Activated B cell treated with CpG ODN at 0.5 μM for 24 hours (primary cell): Measurements from ENCODE around the gene DGCR2. TPM values are rescaled to one million over a fixed set of nuclear protein-coding genes. Genes with fewer than 3 reads are reported as not detected.

Experiments used
- ATAC-seq: fragments of 200-7000 bp; cut with Tn5 transposase; one replicate; pipeline ENCODE4 v1.10.0; 2021; ENCODE audit warnings: low read depth, mild to moderate bottlenecking, moderate library complexity
- CTCF ChIA-PET: fragments of 350-600 bp; sonication (Branson Sonifier 250); formaldehyde crosslinking; loops from one replicate; lab custom pipeline; 2021; ENCODE audit warnings: antibody characterized with exemption; lab: Charles Lee
- POLR2A ChIA-PET: fragments of 350-600 bp; sonication (Branson Sonifier 250); formaldehyde crosslinking; loops from one replicate; lab custom pipeline; 2021; ENCODE audit warnings: antibody characterized with exemption; lab: Charles Lee
- DNase-seq: peaks from one replicate; pipeline ENCODE4 v3.0.0; 2022
- H3K27ac Mint-ChIP-seq: one replicate; pipeline ENCODE4 v1.8.0; 2020; ENCODE audit warnings: mixed read lengths
- H3K27me3 Mint-ChIP-seq: one replicate; pipeline ENCODE4 v1.8.0; 2021; ENCODE audit warnings: mixed read lengths
- H3K36me3 Mint-ChIP-seq: one replicate; pipeline ENCODE4 v1.8.0; 2021; ENCODE audit warnings: low read depth, mixed read lengths
- H3K4me1 Mint-ChIP-seq: one replicate; pipeline ENCODE4 v1.8.0; 2021; ENCODE audit warnings: mixed read lengths
- H3K4me3 Mint-ChIP-seq: one replicate; pipeline ENCODE4 v1.8.0; 2020; ENCODE audit warnings: mild to moderate bottlenecking, mixed read lengths
- H3K9me3 Mint-ChIP-seq: one replicate; pipeline ENCODE4 v1.8.0; 2020; ENCODE audit warnings: mixed read lengths
- intact Hi-C: fragments of 100-400 bp; cut with micrococcal nuclease; formaldehyde crosslinking; loops from one replicate; pipeline ENCODE4 v1.15.1; 2024
- total RNA-seq: library from RNA; stranded (reverse); gene quantifications from 2 replicates; pipeline ENCODE4 v1.2.3, GENCODE V29; 2022
- TF ChIP-seq, protein P1 (sequence below): fragments of 200-600 bp; IDR thresholded peaks from one replicate; pipeline ENCODE4 v1.8.0; 2022; ENCODE audit warnings: antibody characterized with exemption, mild to moderate bottlenecking

Gene DGCR2
- total RNA-seq, 1 donor from 2014 or later: 33.2 TPM

DNA sequence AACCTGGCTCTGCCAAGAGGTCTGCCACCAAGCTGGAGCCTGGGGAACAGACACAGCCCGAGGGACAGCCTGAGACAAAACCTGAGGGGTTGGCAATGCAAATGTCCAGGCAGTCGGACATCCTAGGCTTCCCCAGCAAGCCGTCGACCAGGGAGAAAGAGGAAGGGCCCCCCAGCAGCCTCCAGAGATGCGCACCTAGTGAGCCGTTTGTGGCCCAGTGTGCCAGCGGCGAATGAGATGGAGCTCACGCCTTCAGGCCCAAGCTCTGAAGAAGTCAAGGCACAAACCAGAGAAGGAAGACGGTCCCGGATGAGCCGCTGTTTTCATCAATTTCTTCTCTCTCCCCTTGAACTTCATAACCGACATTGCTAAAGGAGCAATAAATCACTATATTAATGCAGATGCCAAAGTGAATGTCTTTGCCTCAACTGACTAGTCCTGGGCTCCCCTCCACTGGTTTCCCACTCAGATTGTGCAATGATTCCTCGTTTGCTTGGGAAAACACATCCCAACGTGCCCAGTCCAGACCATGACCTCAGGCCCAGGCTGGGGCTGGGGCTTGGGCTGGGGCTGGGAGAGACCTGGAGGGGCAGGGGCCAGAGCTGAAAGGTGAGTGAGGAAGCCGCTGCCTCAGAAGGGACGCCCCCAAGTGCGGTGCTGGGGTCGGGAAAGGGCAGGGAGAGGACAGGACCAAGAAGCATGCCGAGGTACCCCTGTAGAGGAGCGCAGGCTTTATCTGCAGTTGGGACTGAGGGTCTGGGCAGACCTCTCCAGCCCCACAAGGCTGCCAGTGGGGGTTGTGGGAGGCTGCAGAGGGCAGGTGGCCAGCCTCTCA is 3.5 kb upstream of the DGCR2 start:
- Mint-ChIP-seq H3K27me3 (no peaks in the 10 kb centered on the region), H3K27ac (no peak overlapping the region), H3K4me1 (peaks cover 16% of the 10 kb centered on the region), H3K4me3 (no peak overlapping the region), H3K36me3 (peaks cover 4% of the 10 kb centered on the region), H3K9me3 (no peaks in the 10 kb centered on the region)
- intact Hi-C loops: no loop called here
- ChIA-PET POLR2A (no interaction called here), CTCF (interaction anchor here (1.1 kb wide), 1 partner anchor 18 kb away, joined by 3 read pairs; the partner anchor contains the start of gene ESS2)
- TF ChIP-seq, protein P1, sequence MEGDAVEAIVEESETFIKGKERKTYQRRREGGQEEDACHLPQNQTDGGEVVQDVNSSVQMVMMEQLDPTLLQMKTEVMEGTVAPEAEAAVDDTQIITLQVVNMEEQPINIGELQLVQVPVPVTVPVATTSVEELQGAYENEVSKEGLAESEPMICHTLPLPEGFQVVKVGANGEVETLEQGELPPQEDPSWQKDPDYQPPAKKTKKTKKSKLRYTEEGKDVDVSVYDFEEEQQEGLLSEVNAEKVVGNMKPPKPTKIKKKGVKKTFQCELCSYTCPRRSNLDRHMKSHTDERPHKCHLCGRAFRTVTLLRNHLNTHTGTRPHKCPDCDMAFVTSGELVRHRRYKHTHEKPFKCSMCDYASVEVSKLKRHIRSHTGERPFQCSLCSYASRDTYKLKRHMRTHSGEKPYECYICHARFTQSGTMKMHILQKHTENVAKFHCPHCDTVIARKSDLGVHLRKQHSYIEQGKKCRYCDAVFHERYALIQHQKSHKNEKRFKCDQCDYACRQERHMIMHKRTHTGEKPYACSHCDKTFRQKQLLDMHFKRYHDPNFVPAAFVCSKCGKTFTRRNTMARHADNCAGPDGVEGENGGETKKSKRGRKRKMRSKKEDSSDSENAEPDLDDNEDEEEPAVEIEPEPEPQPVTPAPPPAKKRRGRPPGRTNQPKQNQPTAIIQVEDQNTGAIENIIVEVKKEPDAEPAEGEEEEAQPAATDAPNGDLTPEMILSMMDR: no peak
- DNase-seq (no peak), ATAC-seq (no peak)

DNA sequence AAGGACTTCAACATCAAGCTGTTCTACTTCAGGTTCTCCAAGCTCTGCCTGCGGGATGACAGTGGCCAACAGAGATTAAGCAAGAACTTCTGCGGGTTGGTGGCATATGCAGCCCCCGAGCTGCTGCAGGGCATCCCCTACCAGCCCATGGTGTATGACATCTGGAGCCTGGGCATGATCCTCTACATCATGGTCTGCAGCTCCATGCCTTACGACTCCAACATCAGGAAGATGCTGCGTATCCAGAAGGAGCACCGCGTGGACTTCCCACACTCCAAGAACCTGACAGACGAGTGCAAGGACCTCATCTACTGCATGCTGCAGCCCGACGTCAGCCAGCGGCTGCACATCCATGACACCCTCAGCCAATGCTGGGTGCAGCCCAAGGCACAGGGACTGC is 2.8 kb upstream of the DGCR2 start:
- DNase-seq: no peak
- Mint-ChIP-seq H3K36me3 (peaks cover 4% of the 10 kb centered on the region), H3K27me3 (no peaks in the 10 kb centered on the region), H3K4me3 (no peak overlapping the region), H3K4me1 (peaks cover 23% of the 10 kb centered on the region), H3K9me3 (no peaks in the 10 kb centered on the region), H3K27ac (no peak overlapping the region)
- ChIA-PET CTCF (interaction anchor here (1.1 kb wide), 1 partner anchor 19 kb away, joined by 3 read pairs; the partner anchor contains the start of gene ESS2), POLR2A (no interaction called here)
- intact Hi-C loops: no loop called here
- TF ChIP-seq, protein P1: no peak
- ATAC-seq: no peak

- ChIA-PET POLR2A (no interaction called here), CTCF (no interaction called here)
- H3K27me3 Mint-ChIP-seq: no peaks in the 10 kb centered on the region
- no peak overlapping the region for H3K27ac Mint-ChIP-seq
- H3K36me3 Mint-ChIP-seq: peaks cover 4% of the 10 kb centered on the region
- H3K9me3 Mint-ChIP-seq: no peaks in the 10 kb centered on the region
- no peak for ATAC-seq
- intact Hi-C loops: loop anchor here (5.0 kb wide), 2 partner anchors 37 to 353 kb away; partner anchors contain the start of genes CDC45 and UFD1
- no peak overlapping the region for H3K4me3 Mint-ChIP-seq
- TF ChIP-seq, protein P1: no peak
- peaks cover 29% of the 10 kb centered on the region for H3K4me1 Mint-ChIP-seq
- no peak for DNase-seq
Measured at GRCh38 chr22:19124377-19124776, 2.2 kb upstream of the DGCR2 start.

GRCh38 chr22:19123936-19124335 is 1.7 kb upstream of the DGCR2 start:
- ATAC-seq (no peak), DNase-seq (no peak)
- intact Hi-C loops: loop anchor here (5.0 kb wide), 2 partner anchors 37 to 353 kb away; partner anchors contain the start of genes CDC45 and UFD1
- TF ChIP-seq, protein P1: no peak
- Mint-ChIP-seq H3K4me3 (no peak overlapping the region), H3K9me3 (no peaks in the 10 kb centered on the region), H3K27me3 (no peaks in the 10 kb centered on the region), H3K27ac (no peak overlapping the region), H3K4me1 (peaks cover 34% of the 10 kb centered on the region), H3K36me3 (peaks cover 4% of the 10 kb centered on the region)
- ChIA-PET POLR2A (no interaction called here), CTCF (no interaction called here)
